Large intestine (tissue), 3 donors: ENCODE data around the gene NAA20. TPM values are rescaled to one million over a fixed set of nuclear protein-coding genes. Genes with fewer than 3 reads are reported as not detected.

Experiments
- DNase-seq, 2 donors: peaks; one replicate each; pipeline versions ENCODE4 v3.0.0 to v3.0.0-alpha.2; 2013
- H3K27ac ChIP-seq: one replicate; pipeline ENCODE4 v1.5.1; 2013; ENCODE audit warnings: low read length
- H3K27me3 ChIP-seq: 2 replicates; pipeline ENCODE4 v1.6.1; 2013; ENCODE audit warnings: low read length; ENCODE audit not compliant: control insufficient read depth, insufficient read depth
- H3K36me3 ChIP-seq: 2 replicates; pipeline ENCODE4 v1.6.1; 2013; ENCODE audit warnings: low read length; ENCODE audit not compliant: control insufficient read depth, insufficient read depth
- H3K4me1 ChIP-seq: one replicate; pipeline ENCODE4 v1.6.1; 2013; ENCODE audit warnings: low read length; ENCODE audit not compliant: control insufficient read depth, insufficient read depth
- H3K4me3 ChIP-seq: one replicate; pipeline ENCODE4 v1.5.1; 2013; ENCODE audit warnings: low read length
- H3K9me3 ChIP-seq: one replicate; pipeline ENCODE4 v1.6.1; 2013; ENCODE audit warnings: mild to moderate bottlenecking, low read depth, low read length, moderate library complexity; ENCODE audit not compliant: control insufficient read depth
- WGBS: methylation state at CpG from one replicate; pipeline ENCODE4 v1.1.5; 2013; ENCODE audit warnings: low lambda C conversion rate; ENCODE audit not compliant: insufficient coverage; 5-methylcytosine and 5-hydroxymethylcytosine counted together
- polyA plus RNA-seq: library from polyadenylated mRNA; unstranded; fragments of 120-200 nt; gene quantifications from one replicate; pipeline ENCODE4 v1.2.1, GENCODE V29; 2013

The NAA20 gene
- polyA plus RNA-seq, 1 donor, result 61.5 TPM

- Histone ChIP-seq H3K27me3 (no peaks in the 10 kb centered on the region), H3K4me3 (no peak overlapping the region), H3K36me3 (peaks cover 8% of the 10 kb centered on the region), H3K9me3 (no peaks in the 10 kb centered on the region), H3K4me1 (peaks cover 32% of the 10 kb centered on the region), H3K27ac (peak overlapping the region; percentile 23)
- no CpG with 5 or more reads among the region's 5 CpGs for WGBS
- no peak for DNase-seq
Observed at GRCh38 chr20:19990850-19991249, 26.3 kb upstream of the NAA20 start.

GRCh38 chr20:19991308-19991707, 25.9 kb upstream of the NAA20 start:
- H3K4me3 ChIP-seq, result no peak overlapping the region
- H3K4me1 ChIP-seq, result peaks cover 32% of the 10 kb centered on the region
- H3K27me3 ChIP-seq, result no peaks in the 10 kb centered on the region
- no peak for DNase-seq
- 60% methylated on average over 1 of the region's 1 CpG for WGBS
- H3K27ac ChIP-seq, result peak overlapping the region; percentile 23
- peaks cover 10% of the 10 kb centered on the region for H3K36me3 ChIP-seq
- no peaks in the 10 kb centered on the region for H3K9me3 ChIP-seq

GRCh38 chr20:19991854-19992253, 25.3 kb upstream of the NAA20 start:
- H3K27me3 ChIP-seq, result no peaks in the 10 kb centered on the region
- no peaks in the 10 kb centered on the region for H3K9me3 ChIP-seq
- 56% methylated on average over 1 of the region's 2 CpGs for WGBS
- H3K36me3 ChIP-seq, result peaks cover 15% of the 10 kb centered on the region
- H3K4me1 ChIP-seq, result peaks cover 32% of the 10 kb centered on the region
- H3K27ac ChIP-seq, result no peak overlapping the region
- H3K4me3 ChIP-seq, result no peak overlapping the region
- DNase-seq, result no peak

- DNase-seq, result peak; percentile 87 to 95
- Histone ChIP-seq H3K27ac (peak overlapping the region; percentile 75), H3K9me3 (no peaks in the 10 kb centered on the region), H3K36me3 (peaks cover 27% of the 10 kb centered on the region), H3K4me1 (peaks cover 32% of the 10 kb centered on the region), H3K27me3 (no peaks in the 10 kb centered on the region), H3K4me3 (no peak overlapping the region)
- 75% methylated on average over 2 of the region's 14 CpGs for WGBS
Observed at GRCh38 chr20:19992996-19993908, 23.9 kb upstream of the NAA20 start.

GRCh38 chr20:19993958-19994669, 23.0 kb upstream of the NAA20 start:
- peak overlapping the region; percentile 75 for H3K27ac ChIP-seq
- H3K36me3 ChIP-seq, result peaks cover 35% of the 10 kb centered on the region
- H3K9me3 ChIP-seq, result no peaks in the 10 kb centered on the region
- no CpG with 5 or more reads among the region's 12 CpGs for WGBS
- no peak overlapping the region for H3K4me3 ChIP-seq
- peaks cover 32% of the 10 kb centered on the region for H3K4me1 ChIP-seq
- peak in 1 of 2 donors; percentile 43 for DNase-seq
- H3K27me3 ChIP-seq, result no peaks in the 10 kb centered on the region

- Histone ChIP-seq H3K27ac (no peak overlapping the region), H3K27me3 (no peaks in the 10 kb centered on the region), H3K36me3 (peaks cover 43% of the 10 kb centered on the region), H3K9me3 (no peaks in the 10 kb centered on the region), H3K4me1 (peaks cover 32% of the 10 kb centered on the region), H3K4me3 (no peak overlapping the region)
- WGBS, result 75% methylated on average over 1 of the region's 5 CpGs
- peak in 1 of 2 donors; percentile 43 for DNase-seq
Observed at GRCh38 chr20:19995220-19995863, 21.8 kb upstream of the NAA20 start.

- Histone ChIP-seq H3K27ac (no peak overlapping the region), H3K36me3 (peaks cover 51% of the 10 kb centered on the region), H3K4me1 (peaks cover 27% of the 10 kb centered on the region), H3K9me3 (no peaks in the 10 kb centered on the region), H3K27me3 (no peaks in the 10 kb centered on the region), H3K4me3 (no peak overlapping the region)
- DNase-seq, result no peak
- WGBS, result no CpG with 5 or more reads among the region's 8 CpGs
Observed at GRCh38 chr20:19996222-19996621, 20.9 kb upstream of the NAA20 start.

GRCh38 chr20:19996917-19997316, 20.2 kb upstream of the NAA20 start:
- H3K4me3 ChIP-seq, result no peak overlapping the region
- no peaks in the 10 kb centered on the region for H3K9me3 ChIP-seq
- 60% methylated on average over 1 of the region's 9 CpGs for WGBS
- peaks cover 53% of the 10 kb centered on the region for H3K36me3 ChIP-seq
- peaks cover 25% of the 10 kb centered on the region for H3K4me1 ChIP-seq
- no peaks in the 10 kb centered on the region for H3K27me3 ChIP-seq
- no peak for DNase-seq
- H3K27ac ChIP-seq, result no peak overlapping the region

- H3K4me3 ChIP-seq, result no peak overlapping the region
- peaks cover 15% of the 10 kb centered on the region for H3K4me1 ChIP-seq
- no peak for DNase-seq
- H3K27me3 ChIP-seq, result no peaks in the 10 kb centered on the region
- peaks cover 61% of the 10 kb centered on the region for H3K36me3 ChIP-seq
- no CpG with 5 or more reads among the region's 7 CpGs for WGBS
- H3K27ac ChIP-seq, result no peak overlapping the region
- no peaks in the 10 kb centered on the region for H3K9me3 ChIP-seq
Observed at GRCh38 chr20:19998990-19999705, 18.0 kb upstream of the NAA20 start.
